Peyer's patch (tissue), 4 donors: ENCODE results near the gene ZFR2. TPM values are rescaled to one million over a fixed set of nuclear protein-coding genes. Genes with fewer than 3 reads are reported as not detected.

Experiments used
- DNase-seq, 3 donors: peaks; one replicate each; pipeline ENCODE4 v3.0.0-alpha.2; 2017 to 2019
- H3K27ac ChIP-seq, 4 donors: fragments of 200-600 bp; sonication (generic); one replicate each; pipeline ENCODE4 v1.5.1; 2016 to 2019
- H3K27me3 ChIP-seq, 2 donors: fragments of 200-600 bp; sonication (generic); one replicate each; pipeline ENCODE4 v1.5.1; 2019
- H3K36me3 ChIP-seq, 3 donors: fragments of 200-600 bp; sonication (generic); one replicate each; pipeline ENCODE4 v1.5.1; 2016 to 2019
- H3K4me1 ChIP-seq, 4 donors: fragments of 200-600 bp; sonication (generic); one replicate each; pipeline ENCODE4 v1.5.1; 2016 to 2019
- H3K4me3 ChIP-seq, 4 donors: fragments of 200-600 bp; sonication (generic); 1 replicate in 3 of 4; 2 replicates in 1 of 4; pipeline ENCODE4 v1.5.1; 2016 to 2019; ENCODE audit warnings: mild to moderate bottlenecking in 1 of 4
- H3K9me3 ChIP-seq, 4 donors: fragments of 200-600 bp; sonication (generic); one replicate each; pipeline ENCODE4 v1.5.1; 2016 to 2019; ENCODE audit warnings: mild to moderate bottlenecking in 1 of 4
- CTCF ChIP-seq, 6 experiments: fragments of 450-650 bp in 4 of 6; fragments of 200-600 bp in 2 of 6; sonication (generic) in 1 of 6; IDR thresholded peaks; one replicate each; pipeline ENCODE4 v1.5.1; 2017 to 2019; ENCODE audit warnings: antibody characterized with exemption in 6 of 6, mild to moderate bottlenecking in 3 of 6, moderate library complexity in 1 of 6
- POLR2A ChIP-seq, 2 donors: fragments of 450-650 bp; IDR thresholded peaks; one replicate each; pipeline ENCODE4 v1.5.1; 2017; ENCODE audit warnings: antibody characterized with exemption in 2 of 2, mild to moderate bottlenecking in 2 of 2, moderate library complexity in 2 of 2
- total RNA-seq, 4 donors: library from RNA; depleted of rRNA; stranded (reverse); fragments of >200 nt; gene quantifications; one replicate each; pipeline ENCODE4 v1.1.0, GENCODE V29; 2016

ZFR2 gene
- total RNA-seq, 4 donors from 2014 or later, result not detected

GRCh38 chr19:3775374-3775711 lies 93.5 kb downstream of the ZFR2 start:
- no peaks in the 10 kb centered on the region for H3K4me1 ChIP-seq
- no peaks in the 10 kb centered on the region for H3K36me3 ChIP-seq
- no peak for TF ChIP-seq CTCF (IDR thresholded peaks at IDR 0.05)
- no peak for TF ChIP-seq POLR2A (IDR thresholded peaks at IDR 0.05)
- DNase-seq, result no peak
- no peak overlapping the region for H3K4me3 ChIP-seq
- no peaks in the 10 kb centered on the region for H3K27me3 ChIP-seq
- no peak overlapping the region for H3K27ac ChIP-seq
- no peaks in the 10 kb centered on the region for H3K9me3 ChIP-seq

GRCh38 chr19:3774621-3775373 lies 94.0 kb downstream of the ZFR2 start:
- no peak overlapping the region for H3K4me3 ChIP-seq
- no peak overlapping the region for H3K27ac ChIP-seq
- no peak for TF ChIP-seq POLR2A (IDR thresholded peaks at IDR 0.05)
- TF ChIP-seq CTCF (IDR thresholded peaks at IDR 0.05), result no peak
- H3K9me3 ChIP-seq, result no peaks in the 10 kb centered on the region
- H3K27me3 ChIP-seq, result no peaks in the 10 kb centered on the region
- H3K36me3 ChIP-seq, result no peaks in the 10 kb centered on the region
- no peak for DNase-seq
- H3K4me1 ChIP-seq, result no peaks in the 10 kb centered on the region

- Histone ChIP-seq H3K4me1 (no peaks in the 10 kb centered on the region), H3K4me3 (no peak overlapping the region), H3K27me3 (no peaks in the 10 kb centered on the region), H3K27ac (no peak overlapping the region), H3K36me3 (peaks cover 0 to 2% (median 0%) of the 10 kb centered on the region in 3 donors), H3K9me3 (no peaks in the 10 kb centered on the region)
- TF ChIP-seq POLR2A (IDR thresholded peaks at IDR 0.05) (no peak), CTCF (IDR thresholded peaks at IDR 0.05) (no peak)
- no peak for DNase-seq
Measured at GRCh38 chr19:3773814-3774515, 94.9 kb downstream of the ZFR2 start.

GRCh38 chr19:3771906-3772455 lies 96.9 kb downstream of the ZFR2 start, which contains the start of gene RAX2:
TSS of gene RAX2 (minus strand) at chr19:3772228. CDS start at chr19:3771742, 486 bp downstream.
- Histone ChIP-seq H3K4me1 (no peaks in the 10 kb centered on the region), H3K27ac (no peak within 1 kb of the TSS), H3K4me3 (no peak within 1 kb of the TSS), H3K27me3 (no peaks in the 10 kb centered on the region), H3K36me3 (peaks cover 0 to 22% (median 0%) of the 10 kb centered on the region in 3 donors), H3K9me3 (no peaks in the 10 kb centered on the region)
- DNase-seq, result no peak
- no peak for TF ChIP-seq CTCF (IDR thresholded peaks at IDR 0.05)
- no peak for TF ChIP-seq POLR2A (IDR thresholded peaks at IDR 0.05)

- Histone ChIP-seq H3K27ac (no peak overlapping the region), H3K27me3 (no peaks in the 10 kb centered on the region), H3K4me3 (no peak overlapping the region), H3K36me3 (peaks cover 0 to 29% (median 0%) of the 10 kb centered on the region in 3 donors), H3K9me3 (no peaks in the 10 kb centered on the region), H3K4me1 (no peaks in the 10 kb centered on the region)
- TF ChIP-seq CTCF (IDR thresholded peaks at IDR 0.05) (no peak), POLR2A (IDR thresholded peaks at IDR 0.05) (no peak)
- no peak for DNase-seq
Measured at GRCh38 chr19:3771000-3771905, 97.6 kb downstream of the ZFR2 start.
